Activated CD4-positive, CD25-positive, alpha-beta regulatory T cell treated with anti-CD3 and anti-CD28 coated beads, Interleukin-2, amount 50 U/mL, for 16 hours (primary cell): Measurements from ENCODE around the gene NYAP1.

ENCODE experiments used
- DNase-seq: peaks from one replicate; pipeline ENCODE4 v3.0.0-alpha.2; 2020; ENCODE audit warnings: low read depth, low spot score

NYAP1 gene

GRCh38 chr7:100543586-100543985, 59.9 kb downstream of the NYAP1 start:
- no peak for DNase-seq

- no peak for DNase-seq
Measured at GRCh38 chr7:100544386-100544785, 60.7 kb downstream of the NYAP1 start.
